HUDEP-2 (cell line): Measurements from ENCODE around the gene RNF187.
"Not testable (repeated sequence)": the region's sequence is repeated elsewhere in the genome, so short reads cannot be mapped to it uniquely, and the experiment has no call there.

Source experiments
- DNase-seq, 76 experiments: peaks; one replicate each; lab custom pipeline; 2025; ENCODE audit not compliant: unreplicated experiment in 76 of 76; lab: John Stamatoyannopoulos, UW

RNF187 gene

GRCh38 chr1:228459091-228459993 lies 27.8 kb upstream of the RNF187 start:
- DNase-seq = peak in 55 of 76 experiments; percentile 10 to 64 (median 37)

- no peak for DNase-seq
Observed at GRCh38 chr1:228460821-228461220, 26.4 kb upstream of the RNF187 start.

- no peak for DNase-seq
Observed at GRCh38 chr1:228462560-228462959, 24.6 kb upstream of the RNF187 start.

- DNase-seq = no peak
Observed at GRCh38 chr1:228463009-228463558, 24.1 kb upstream of the RNF187 start.

DNA sequence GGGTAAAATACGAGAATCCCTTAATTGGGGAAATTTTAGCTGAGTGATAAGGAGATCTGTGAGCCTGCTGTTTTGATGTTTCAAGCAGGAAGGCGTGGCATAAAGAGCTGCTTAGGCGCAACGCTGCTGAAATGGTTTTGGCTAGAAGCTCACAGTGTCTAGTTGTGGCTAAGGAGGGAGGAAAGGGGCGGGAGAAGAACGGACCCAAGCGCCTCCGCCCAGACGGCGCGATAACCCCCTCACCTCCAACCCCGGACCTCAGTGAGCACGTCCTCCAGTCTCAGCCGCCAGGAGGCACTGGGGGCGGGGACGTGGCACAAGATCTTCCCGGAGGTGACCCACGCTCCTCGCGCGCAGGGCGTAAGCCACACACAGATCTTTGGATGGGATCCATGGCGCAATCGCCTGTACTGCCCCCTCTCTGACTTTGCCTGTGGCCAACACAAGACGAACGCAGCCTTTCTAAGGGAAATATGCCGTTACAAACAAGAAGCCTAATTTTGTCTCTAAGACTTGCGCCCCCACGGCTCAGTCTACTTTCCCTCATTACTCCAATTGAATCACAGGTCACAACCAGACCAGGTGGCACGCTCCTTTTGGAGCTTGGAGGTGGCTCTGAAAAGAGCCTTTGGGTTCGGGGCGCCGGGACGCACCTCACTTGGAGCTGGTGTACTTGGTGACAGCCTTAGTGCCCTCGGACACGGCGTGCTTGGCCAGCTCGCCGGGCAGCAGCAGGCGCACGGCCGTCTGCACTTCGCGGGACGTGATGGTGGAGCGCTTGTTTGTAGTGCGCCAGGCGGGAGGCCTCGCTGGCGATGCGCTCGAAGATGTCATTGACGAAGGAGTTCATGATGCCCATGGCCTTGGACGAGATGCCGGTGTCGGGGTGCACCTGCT lies 23.4 kb upstream of the RNF187 start:
- peak in 73 of 76 experiments; percentile 37 to 89 (median 76) for DNase-seq

- peak in 56 of 76 experiments; percentile 6 to 81 (median 56) for DNase-seq
Observed at GRCh38 chr1:228464487-228464983, 22.6 kb upstream of the RNF187 start.

DNA sequence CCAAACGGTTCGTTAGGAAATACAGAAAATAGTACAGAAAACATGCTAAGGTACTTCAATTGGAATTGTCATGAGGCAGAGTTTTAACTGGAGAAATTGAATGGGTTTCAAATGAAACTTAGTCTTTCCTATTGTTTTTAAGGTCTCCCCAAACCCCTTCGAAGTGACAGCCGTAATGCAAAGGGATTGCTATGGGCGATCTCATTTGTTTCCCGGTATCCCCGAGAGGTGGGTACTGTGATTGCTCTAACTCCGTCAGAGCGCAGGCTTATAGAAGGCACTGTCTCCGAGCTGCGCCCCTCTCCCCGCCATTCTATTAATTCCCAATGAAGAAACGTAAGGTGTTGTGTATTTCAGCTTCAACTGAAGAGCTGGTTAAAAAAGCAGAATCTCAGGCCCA lies 22.0 kb upstream of the RNF187 start:
- DNase-seq = no peak

- no peak for DNase-seq
Observed at GRCh38 chr1:228465571-228466146, 21.5 kb upstream of the RNF187 start.

DNA sequence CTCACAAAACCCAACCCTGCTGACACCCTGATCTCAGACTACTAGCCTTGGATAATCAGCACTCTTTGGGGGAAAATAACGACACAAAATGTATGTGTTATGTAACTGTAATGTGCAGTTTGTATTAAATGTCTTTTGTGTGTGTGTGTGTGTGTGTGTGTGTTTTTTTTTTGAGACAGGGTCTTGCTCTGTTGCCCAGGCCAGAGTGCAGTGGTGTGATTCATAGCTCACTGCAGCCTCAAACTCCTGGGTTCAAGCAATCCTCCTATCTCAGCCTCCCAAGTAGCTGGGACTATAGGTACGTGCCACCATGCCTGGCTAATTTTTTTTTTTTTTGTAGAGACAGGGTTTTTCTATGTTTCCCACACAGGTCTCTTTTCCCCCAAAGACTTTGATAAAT lies 19.0 kb upstream of the RNF187 start:
- not testable (repeated sequence) for DNase-seq

DNA sequence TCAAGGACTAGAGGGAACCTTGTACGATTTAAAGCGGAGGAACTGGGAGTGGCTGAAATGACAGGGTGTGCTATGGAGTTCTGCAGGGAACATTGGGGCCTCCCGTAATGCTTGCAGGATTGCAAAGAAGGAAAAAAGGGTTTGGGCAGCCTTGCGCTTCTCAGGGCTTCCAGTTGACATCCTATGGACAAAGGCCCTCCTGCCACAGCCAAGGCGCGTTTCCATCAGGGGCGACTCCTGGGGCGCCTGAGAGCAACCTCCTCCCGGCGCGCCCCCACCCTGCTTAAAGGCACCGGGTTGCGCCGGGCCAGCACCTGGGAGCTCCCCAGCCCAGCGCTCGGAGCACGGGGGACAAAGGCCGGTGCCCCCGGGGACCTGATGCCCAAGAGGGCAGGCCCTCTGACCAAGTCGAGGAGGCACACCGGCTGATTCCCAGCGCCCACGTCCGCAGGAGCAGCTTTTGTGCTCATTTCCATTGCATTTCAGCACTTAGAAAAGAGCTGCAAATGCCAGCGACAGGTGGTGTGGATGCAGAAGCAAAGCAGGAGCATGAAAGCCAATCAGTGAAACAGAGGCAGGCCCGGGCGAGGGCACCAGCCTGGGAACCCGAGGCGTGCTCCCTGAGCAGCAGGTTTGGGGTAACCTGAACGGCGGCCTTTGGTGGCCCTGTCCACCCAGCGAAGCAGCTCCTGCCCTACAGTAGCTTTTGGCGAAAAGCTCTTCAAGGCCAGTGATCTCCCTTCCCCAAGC lies 17.6 kb upstream of the RNF187 start:
- no peak for DNase-seq

DNA sequence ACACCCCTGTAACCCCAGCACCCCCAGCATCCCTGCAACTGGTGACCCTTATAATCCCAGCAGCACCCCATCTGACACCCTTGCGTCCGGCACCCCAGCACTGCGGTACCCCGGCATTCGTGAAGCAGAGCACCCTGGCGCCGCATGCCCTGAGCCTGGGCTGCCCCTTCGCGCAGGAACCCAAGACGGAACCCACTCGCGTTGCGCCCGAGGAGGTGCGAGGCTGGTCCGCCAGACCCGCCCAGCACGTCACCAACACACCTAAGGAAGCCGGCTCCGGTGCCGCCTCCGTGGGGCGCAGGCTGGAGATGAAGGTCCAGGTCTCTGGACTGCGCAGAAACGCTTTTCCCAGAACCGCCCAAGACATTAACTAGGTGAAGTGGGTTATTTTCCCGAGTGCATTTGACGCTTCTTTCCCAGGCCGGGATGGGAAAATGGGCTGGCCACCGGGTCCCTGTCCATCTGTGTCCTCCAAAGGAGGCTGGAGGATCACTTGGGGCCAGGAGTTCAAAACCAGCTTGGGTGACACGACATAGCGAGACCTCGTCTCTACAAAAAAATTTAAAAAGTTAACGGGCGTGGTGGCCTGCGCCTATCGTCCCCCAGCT lies 15.9 kb upstream of the RNF187 start:
- DNase-seq = no peak

- peak in 33 of 76 experiments; percentile 4 to 67 (median 27) for DNase-seq
Observed at GRCh38 chr1:228471762-228472398, 15.3 kb upstream of the RNF187 start.

- DNase-seq = no peak
Observed at GRCh38 chr1:228472655-228473054, 14.5 kb upstream of the RNF187 start.

- no peak for DNase-seq
Observed at GRCh38 chr1:228474507-228474906, 12.7 kb upstream of the RNF187 start.

DNA sequence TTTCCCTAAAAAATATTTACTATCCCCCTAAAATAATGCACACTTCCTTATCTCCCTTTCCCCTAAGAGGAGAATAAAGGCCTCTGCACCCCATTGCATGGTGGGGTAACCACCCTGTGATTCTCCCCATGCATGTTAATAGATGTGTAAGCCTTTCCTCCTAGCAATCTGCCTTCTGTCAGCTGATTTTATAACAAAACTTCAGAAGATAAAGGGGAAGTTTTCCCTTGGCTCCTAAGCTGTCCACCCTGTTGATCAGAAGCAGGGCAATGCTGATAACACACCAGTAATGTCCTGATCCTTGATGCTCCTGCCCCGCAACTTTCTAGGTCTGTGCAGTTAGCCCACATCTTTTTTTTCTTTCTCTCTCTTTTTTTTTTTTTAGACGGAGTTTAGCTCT lies 11.4 kb upstream of the RNF187 start:
- no peak for DNase-seq

DNA sequence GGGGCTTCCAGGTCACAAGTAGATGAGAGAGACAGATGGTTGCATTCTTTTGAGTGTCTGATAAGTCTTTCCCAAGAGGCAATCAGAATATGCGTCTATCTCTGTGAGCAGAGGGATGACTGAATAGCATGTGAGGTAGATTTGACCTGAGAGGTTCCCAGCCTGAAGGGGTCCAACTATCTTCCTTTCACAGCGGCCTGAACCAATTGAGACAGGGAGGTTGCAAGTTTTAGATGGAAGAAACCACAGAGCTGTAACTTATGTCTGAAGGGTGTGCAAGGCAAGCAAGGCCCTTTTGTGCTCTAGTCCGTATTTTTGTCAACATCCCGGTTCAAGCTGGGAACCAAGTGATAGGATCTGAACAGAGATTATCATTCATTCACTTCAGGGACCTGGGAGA lies 9.9 kb upstream of the RNF187 start:
- DNase-seq = no peak

DNA sequence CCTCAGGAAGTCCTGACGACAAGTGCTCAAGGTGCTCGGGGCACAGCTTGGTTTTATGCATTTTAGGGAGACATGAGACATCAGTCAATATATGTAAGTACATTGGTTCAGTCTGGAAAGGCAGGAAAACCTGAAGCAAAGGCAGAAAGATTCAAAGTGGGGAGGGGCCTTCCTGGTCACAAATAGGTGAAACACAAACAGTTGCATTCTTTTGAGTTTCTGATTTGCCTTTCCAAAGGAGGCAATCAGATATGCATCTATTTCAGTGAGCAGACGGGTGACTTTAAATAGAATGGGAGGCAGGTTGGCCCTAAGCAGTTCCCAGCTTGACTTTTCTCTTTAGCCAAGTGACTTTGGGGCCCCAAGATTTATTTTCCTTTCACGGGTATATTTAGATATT lies 8.9 kb upstream of the RNF187 start:
- DNase-seq = no peak

GRCh38 chr1:228478912-228479711 lies 8.1 kb upstream of the RNF187 start:
- no peak for DNase-seq
